Heart left ventricle (tissue), 13 donors: ENCODE measurements around the gene ACSM2B.
"Not testable (repeated sequence)": the region's sequence is repeated elsewhere in the genome, so short reads cannot be mapped to it uniquely, and the experiment has no call there.

ENCODE experiments used
- POLR2A ChIP-seq, 2 donors: fragments of 450-650 bp; IDR thresholded peaks; one replicate each; pipeline ENCODE4 v1.6.1; 2017; ENCODE audit warnings: antibody characterized with exemption in 2 of 2, mild to moderate bottlenecking in 2 of 2, moderate library complexity in 2 of 2
- TF ChIP-seq, protein P1 (sequence below), 12 donors: fragments of 200-600 bp; sonication (generic) in 4 of 12; IDR thresholded peaks; one replicate each; pipeline versions ENCODE4 v1.5.0 to v1.8.0; 2018 to 2022; ENCODE audit warnings: antibody characterized with exemption in 12 of 12, mild to moderate bottlenecking in 5 of 12
- donor health status: ischemic (EF 13 %, LVEDD 7.1; RV severe dilation, severe dysfunction).
- donor health status: DM: no; HTN: yes; CAD: no.
- donor health status: DM: no; HTN: no; CAD: no.
- donor health status: ischemic (EF 25% LVEDD 6.9; RV normal size, moderate dysfunction).
- donor health status: ischemic (EF 25% LVEDD 5.7; RV mildly dilated, moderate dysfunction).
- donor health status: ischemic (EF 35%, LVEDD 5.7; RV mildly dilated, moderate dysfunction).
- donor health status: nonischemic (EF 11% LVEDD 7.7; RV severe dilation, severe dysfunction).
- donor health status: DM: yes; HTN: yes; CAD: no.
- donor health status: PGD.
- donor health status: ischemic (EF 29% LVEDD 5.4; RV normal size, mild dysfunction).
- donor health status: nonischemic (EF 23%, LVEDD 6.1; RV moderate dilation, normal function).

DNA sequence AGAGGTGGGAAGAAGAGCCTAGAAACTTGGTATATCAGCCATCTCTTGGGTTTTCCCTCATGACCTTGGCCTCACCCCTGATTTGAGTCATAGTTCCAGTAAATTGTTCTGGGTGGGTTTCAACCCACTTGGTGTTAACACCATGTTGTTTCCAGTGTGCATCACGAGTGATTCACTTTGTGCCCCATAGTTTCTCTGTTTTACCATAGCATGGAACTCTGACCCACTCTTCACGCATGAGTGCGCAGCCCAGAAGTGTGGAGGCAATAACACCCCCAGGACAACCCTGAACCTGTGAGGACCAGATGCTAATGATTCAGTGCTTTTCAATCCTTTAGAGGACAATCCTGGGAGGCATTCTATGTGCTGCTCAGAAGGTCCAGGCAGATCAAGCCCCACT lies 21.5 kb downstream of the ACSM2B start:
- TF ChIP-seq, protein P1, sequence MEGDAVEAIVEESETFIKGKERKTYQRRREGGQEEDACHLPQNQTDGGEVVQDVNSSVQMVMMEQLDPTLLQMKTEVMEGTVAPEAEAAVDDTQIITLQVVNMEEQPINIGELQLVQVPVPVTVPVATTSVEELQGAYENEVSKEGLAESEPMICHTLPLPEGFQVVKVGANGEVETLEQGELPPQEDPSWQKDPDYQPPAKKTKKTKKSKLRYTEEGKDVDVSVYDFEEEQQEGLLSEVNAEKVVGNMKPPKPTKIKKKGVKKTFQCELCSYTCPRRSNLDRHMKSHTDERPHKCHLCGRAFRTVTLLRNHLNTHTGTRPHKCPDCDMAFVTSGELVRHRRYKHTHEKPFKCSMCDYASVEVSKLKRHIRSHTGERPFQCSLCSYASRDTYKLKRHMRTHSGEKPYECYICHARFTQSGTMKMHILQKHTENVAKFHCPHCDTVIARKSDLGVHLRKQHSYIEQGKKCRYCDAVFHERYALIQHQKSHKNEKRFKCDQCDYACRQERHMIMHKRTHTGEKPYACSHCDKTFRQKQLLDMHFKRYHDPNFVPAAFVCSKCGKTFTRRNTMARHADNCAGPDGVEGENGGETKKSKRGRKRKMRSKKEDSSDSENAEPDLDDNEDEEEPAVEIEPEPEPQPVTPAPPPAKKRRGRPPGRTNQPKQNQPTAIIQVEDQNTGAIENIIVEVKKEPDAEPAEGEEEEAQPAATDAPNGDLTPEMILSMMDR (IDR thresholded peaks at IDR 0.05) = not testable (repeated sequence)
- not testable (repeated sequence) for TF ChIP-seq POLR2A (IDR thresholded peaks at IDR 0.05)
